Stimulated activated CD8-positive, alpha-beta memory T cell treated with anti-CD3 and anti-CD28 coated beads, Interleukin-7, amount 100 ng/mL, for 48 hours (primary cell): Measurements from ENCODE around the gene GDF11.
A peak's percentile ranks its signal among the peaks of the same experiment; 100 is the strongest.

ENCODE experiments used
- DNase-seq, 2 donors: peaks; one replicate each; pipeline ENCODE4 v3.0.0-alpha.2; 2020; ENCODE audit warnings: low read depth in 1 of 2; ENCODE audit errors: extremely low read depth in 1 of 2

The GDF11 gene

GRCh38 chr12:55742719-55743405 lies at the start of gene GDF11:
TSS of gene GDF11 (plus strand) at chr12:55743122. CDS start at chr12:55743317, 195 bp downstream.
- DNase-seq = peak; percentile 43 to 60

GRCh38 chr12:55693323-55694187 lies 49.4 kb upstream of the GDF11 start:
- DNase-seq = no peak

GRCh38 chr12:55694188-55694515 lies 48.8 kb upstream of the GDF11 start:
- no peak for DNase-seq

GRCh38 chr12:55694651-55695050 lies 48.3 kb upstream of the GDF11 start:
- no peak for DNase-seq

GRCh38 chr12:55695349-55695748 lies 47.6 kb upstream of the GDF11 start:
- DNase-seq = no peak

DNA sequence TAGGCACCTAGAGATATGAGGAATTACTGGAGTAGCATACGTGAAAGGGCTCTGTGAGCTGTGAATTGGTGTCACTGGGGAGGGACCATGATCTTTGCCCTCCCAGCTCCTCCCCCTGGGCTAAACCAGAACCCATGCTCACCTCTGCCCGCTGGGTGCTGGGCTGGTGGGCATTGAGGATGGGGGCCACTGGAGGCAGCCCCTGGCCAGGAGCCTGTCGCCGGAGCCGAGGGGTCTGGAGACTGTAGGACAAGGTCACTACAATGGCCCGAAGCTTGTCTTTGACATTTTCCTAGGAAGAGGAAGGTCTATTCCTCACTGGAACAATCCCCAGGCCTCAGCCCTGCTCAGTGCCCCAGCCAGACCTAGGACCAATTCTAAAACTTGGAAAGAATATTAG lies 46.8 kb upstream of the GDF11 start:
- DNase-seq = no peak

DNA sequence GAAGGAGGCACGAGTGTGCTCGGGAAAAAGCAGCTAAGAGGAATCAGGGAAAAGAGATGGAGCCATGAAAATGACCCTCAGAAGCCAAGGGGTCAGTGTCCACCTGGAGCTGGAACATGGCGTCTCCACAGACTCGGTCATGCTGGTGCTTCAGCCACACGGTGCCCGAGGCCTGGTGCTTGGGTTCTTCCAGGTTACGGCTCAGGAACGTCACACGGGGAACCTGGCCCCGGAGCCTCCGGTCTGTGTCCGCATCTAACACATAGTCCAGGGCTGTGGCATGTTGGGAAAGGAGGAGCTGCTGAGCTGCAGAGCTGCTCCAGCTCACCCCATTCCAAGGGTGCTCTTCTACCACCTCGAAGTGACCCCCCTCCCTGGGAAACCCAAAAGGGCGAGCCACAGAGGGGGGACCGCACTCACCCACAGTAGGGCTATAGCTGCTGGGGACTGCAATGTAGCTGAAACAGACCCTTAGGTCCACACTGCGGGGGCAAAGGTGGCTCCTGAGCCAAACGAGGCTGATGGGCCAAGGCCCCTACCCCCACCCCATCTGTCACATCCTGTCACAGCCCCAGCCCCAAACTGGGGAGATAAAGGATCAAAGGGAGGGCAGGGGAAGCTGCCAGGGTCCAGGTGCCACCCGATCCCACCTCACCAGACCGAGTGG lies 46.0 kb upstream of the GDF11 start:
- no peak for DNase-seq

- DNase-seq = no peak
Measured at GRCh38 chr12:55697686-55698085, 45.2 kb upstream of the GDF11 start.

DNA sequence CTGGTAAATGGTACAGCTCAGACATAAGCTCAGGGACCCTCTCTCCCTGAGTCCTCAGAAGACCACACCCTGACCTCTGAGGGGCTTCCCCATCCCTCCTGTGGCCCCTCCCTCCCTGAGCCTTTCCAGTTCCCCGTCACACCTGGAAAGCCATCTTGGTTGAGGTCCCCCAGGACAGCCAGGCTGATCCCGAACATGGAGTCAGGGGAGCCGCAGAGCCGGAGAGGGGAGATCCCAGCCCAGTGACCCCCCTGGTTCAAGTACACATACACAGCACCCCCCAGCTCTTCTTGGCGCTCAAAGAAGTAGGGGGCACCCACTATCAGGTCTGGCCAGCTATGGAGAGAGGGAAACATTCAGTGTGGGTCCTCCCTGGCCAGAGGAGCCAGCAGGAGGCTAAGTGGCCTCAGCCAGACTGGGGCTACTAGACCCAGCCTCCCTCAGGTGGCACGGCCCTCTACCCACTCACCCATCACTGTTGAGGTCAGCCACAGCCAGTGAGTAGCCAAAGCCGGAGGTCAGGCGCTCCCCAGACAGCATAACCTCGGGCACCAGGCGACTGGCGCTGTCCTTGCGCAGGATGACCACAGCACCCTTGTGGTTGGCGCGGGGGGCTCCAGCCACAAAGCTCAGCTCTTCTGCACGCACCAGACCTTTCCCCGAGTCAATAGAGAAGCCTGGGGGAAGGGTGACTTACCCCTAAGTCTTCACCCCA lies 44.5 kb upstream of the GDF11 start:
- no peak for DNase-seq

GRCh38 chr12:55698965-55699364 lies 44.0 kb upstream of the GDF11 start:
- DNase-seq = no peak

GRCh38 chr12:55699471-55700055 lies 43.4 kb upstream of the GDF11 start:
- no peak for DNase-seq

DNA sequence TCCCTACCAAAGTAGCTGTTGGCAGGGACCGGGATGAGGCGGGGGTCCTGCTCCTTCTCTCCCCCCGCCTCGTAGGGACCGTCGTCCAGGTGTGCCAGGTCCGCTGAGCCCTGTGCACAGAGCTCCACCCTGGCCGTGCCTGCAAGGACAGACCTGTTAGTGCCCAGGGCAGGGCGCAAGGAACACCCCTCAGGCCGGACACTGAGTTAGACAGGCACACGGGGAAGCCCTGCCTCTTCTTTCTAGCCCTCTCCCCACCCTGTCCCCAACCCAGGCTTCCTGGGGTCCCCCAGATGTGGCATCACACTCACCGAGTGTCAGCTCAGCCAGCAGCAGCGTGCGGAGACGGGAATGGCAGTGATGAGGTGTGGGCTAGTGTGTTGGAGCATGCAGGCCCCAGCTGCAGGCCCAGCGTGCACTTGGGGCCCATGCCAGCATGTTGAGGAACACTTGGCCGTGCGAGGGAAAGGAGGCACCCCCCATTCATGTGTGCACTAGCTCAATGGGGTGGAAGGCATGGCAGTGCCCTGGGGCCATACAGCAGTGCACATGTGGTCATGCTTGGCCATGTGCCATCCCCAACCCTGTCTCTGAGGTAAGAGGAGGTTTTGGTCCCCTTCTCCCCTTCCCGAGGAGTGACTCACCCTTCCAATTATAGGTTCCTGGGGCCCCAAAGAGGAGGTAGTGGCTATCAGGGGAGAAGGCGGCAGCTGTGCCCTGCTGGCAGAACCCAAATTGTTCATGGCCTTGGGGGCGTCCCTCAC lies 42.5 kb upstream of the GDF11 start:
- DNase-seq = no peak

- no peak for DNase-seq
Measured at GRCh38 chr12:55702861-55703260, 40.1 kb upstream of the GDF11 start.

DNA sequence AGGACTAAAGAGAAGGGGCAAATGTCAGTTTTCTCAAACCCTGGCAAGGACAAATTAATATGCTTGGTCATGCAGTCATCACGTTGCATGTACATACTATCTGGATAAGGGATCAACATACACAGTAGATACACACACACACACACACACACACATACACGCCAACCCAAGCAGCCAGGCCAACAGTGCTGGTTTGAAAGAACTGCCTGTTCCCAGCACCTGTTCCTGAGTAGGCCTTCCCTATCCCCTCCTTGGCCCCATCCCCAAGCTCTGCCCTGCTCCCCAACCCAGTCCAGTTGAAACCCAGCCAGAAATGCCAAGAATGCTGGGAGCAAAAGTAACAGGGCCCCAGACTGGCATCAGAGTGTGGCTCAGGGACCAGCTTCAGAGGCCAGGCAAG lies 39.6 kb upstream of the GDF11 start:
- DNase-seq = no peak

DNA sequence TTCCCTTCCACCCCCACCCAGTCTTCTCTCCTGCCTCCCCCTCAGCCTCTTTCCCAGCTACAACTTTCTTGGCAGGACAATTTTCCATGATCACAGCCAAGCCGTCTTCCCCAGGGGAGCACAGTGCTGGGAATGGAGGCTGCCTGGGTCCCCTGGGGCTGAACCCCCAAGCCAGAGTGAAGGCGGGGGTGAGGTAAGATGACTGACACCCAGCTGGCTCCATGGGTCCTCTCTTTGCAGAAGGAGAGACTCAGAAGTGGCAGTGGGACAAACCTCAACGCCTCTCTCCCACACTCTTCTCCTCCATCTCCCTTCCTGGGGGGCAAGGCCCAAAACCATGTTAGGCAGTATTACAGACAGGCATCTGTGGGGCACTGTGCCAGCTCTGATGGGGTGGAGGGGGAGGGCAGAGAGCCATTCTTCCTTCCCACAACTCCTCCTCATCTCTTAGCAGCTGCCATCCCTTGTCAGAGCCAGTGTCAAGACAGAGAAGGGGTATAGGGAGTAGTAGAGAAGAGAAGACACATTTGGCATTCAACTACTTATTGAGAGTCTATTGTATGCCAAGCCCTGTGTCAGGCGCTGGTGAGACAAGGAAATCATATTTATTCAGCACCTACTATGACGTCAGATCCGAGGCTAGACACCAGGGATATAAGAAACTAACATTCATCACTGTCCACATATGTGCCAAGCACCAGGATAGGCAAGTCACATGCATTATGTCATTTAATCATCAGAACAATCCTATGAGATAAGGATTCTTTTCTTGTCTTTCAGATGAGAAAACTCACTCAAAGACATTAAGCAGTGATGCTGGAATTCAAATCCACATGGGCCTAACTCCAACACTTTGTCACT lies 38.8 kb upstream of the GDF11 start:
- no peak for DNase-seq

DNA sequence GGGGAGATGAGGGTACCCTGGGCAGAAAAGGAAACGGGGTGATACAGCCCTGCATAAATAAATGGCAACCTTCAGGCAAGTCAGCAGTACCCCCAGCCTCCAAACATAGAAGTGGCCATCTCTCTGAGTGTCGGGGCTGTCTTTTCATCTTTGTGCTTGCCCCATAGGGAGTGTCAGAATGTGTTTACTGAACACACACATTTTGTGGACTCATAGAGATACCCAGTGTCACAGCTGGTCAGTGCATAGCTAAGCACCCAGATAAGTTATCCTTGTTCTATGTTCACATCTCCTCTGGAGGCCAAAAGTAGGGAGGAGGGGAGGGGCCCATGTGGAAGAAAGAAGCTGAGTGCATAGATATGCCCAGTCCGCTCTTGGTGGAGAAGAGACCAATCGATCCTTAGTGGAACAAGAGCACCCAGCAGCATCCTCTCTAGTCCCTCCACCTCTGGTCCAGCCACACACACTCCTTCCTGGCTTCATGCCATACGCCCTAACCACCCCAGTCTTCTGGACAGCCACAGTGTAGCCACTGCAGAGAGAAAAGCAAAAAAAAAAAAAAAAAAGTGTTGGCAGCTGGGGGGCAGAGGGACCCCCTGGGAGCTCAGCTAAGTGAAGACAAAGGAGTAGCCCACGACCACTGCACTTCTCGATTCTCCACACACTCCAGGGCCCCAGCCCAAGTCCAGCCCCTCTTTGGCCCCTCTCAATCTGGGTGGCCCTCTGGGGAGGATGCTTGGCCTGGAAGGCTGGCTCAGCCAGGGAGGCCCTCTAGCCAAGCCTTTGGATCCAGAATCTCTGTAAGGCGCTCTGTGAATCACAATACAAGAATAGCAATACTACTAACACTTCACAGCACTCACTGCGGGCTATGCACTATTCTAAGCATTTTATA lies 37.9 kb upstream of the GDF11 start:
- DNase-seq = no peak

- DNase-seq = no peak
Measured at GRCh38 chr12:55705782-55706402, 37.0 kb upstream of the GDF11 start.
